T-helper 1 cell treated with Interleukin-12 subunit alpha and Interleukin-12 subunit beta and Interleukin-4 antibody, amounts not matched to agents 30 ng/mL and 1 ng/mL, for 36 hours (primary cell): ENCODE measurements around the gene OSBP. TPM values are rescaled to one million over a fixed set of nuclear protein-coding genes. Genes with fewer than 3 reads are reported as not detected.
"Not testable (repeated sequence)": the region's sequence is repeated elsewhere in the genome, so short reads cannot be mapped to it uniquely, and the experiment has no call there.

ENCODE experiments used
- intact Hi-C: fragments of 100-400 bp; cut with micrococcal nuclease; formaldehyde crosslinking; loops from one replicate; pipeline ENCODE4 v1.15.1; 2024
- total RNA-seq: library from RNA; stranded (reverse); gene quantifications from 2 replicates; pipeline ENCODE4 v1.2.3, GENCODE V29; 2022

The OSBP gene
- 39.8 and 45.7 TPM in 2 replicates for total RNA-seq

- intact Hi-C loops = loop anchor here (1.0 to 10.0 kb wide), 15 partner anchors 50 to 1949 kb away; partner anchors contain the start of genes FAM111A, FAM111B, MED19 and MRPL16
These were observed at the start of gene OSBP for GRCh38 chr11:59615637-59616395. TSS of gene OSBP (minus strand) at chr11:59615774. CDS start at chr11:59615664, 110 bp downstream.

GRCh38 chr11:59660621-59661020 lies 45.0 kb upstream of the OSBP start:
- intact Hi-C loops = no loop called here

DNA sequence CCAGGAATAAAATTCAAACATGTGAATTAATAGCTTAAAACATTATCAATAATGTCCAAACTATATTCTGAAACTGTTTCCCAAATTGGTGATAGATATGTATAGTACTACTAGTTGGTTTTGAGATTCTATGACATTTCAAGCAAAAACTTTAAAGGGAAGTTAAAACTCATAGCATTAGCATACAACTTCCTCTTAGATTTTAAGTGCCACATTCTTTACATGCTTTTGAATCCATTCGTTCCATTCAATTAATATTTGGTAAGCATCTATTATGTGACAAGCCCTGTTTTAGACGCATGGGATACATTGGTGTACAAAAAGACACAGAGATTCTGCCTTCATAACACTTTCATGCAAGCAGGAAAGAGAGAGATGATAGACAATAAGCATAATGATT lies 44.4 kb upstream of the OSBP start:
- intact Hi-C loops = no loop called here

DNA sequence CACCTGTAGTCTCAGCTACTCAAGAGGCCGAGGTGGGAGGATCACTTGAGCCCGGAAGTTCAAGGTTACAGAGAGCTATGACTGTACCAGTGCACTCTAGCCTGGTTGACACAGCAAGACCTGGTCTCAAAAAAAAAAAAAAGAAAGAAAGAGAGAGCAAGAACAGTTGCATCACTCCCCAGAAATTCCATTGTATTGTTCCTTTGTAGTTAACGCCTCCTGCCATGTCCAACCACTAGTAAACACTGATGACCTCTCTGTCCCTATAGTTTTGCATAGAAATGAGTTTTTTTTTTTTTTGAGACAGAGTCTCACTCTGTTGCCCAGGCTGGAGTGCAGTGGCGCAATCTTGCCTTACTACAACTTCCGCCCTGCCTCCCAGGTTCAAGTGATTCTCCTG lies 42.5 kb upstream of the OSBP start:
- intact Hi-C loops = no loop called here

DNA sequence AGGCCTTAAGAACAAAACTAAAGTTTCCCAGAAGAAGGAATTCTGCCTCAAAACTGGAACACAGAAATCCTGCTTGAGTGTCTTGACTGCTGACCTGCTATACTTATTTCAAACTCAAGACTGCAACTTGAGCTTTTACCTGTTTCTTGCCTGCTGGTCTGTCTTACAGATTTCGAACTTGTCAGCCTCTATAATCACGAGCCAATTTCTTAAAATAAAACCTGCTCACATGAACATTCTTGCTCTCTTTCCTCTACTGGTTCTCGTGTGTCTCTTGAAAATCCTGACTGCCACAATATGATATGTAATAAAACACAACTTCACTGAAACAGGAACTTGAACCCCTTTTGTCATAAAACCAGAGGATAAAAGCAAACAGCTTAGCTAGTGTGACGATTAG lies 39.3 kb upstream of the OSBP start:
- intact Hi-C loops = no loop called here

DNA sequence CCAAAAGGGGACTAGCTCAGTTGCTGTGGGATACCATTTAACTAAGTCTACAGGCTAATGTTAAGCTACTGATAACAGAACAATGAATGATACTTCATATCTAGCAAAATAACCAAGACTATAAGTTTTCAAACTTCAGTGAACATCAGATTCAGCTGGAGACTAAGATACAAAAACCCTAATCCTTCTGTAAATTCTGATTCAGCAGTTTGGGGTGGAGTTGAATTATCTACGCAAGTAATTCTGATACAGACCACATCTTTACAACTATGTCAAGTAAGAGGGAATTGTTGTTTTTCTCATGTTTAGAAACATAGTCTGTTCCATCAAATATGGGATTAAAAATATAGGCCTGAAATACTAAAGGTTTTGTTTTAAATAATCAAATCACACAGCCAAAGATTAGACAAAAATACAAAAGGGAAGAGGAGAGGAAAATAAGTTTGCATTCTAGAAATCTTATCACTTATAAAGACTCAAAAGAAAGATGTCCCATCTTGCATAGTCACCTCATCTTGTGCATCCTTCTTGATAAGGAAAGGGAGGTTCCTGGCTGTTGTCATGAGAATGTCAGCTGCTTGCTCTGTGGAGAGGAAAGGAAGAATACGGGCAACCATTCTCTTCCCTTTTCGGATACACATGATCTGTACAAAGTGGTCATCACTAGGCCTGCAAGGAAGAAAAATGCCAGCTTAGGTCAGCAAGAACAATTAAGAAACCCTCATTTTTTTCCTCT lies 31.8 kb upstream of the OSBP start:
- intact Hi-C loops = no loop called here

GRCh38 chr11:59644528-59644927 lies 29.0 kb upstream of the OSBP start:
- intact Hi-C loops = no loop called here

GRCh38 chr11:59643390-59643789 lies 27.8 kb upstream of the OSBP start:
- intact Hi-C loops = no loop called here

DNA sequence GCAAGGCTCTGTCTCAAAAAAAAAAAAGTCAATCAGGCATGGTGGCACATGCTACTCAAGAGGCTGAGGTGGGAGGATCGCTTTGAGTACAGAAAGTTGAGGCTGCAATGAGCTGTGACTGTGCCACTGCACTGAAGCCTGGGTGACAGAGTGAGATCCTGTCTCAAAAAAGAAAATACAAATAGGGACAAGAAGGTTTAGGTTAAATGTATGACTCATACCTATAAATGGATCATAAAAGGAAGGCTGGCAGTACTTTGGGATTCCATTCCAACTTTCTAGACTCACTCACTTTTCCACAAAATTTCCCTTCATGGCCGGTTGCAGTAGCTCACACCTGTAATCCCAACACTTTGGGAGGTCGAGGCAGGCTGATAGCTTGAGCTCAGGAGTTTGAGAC lies 25.6 kb upstream of the OSBP start:
- intact Hi-C loops = no loop called here

- intact Hi-C loops = no loop called here
These were observed 14.9 kb upstream of the OSBP start for GRCh38 chr11:59630493-59630892.

GRCh38 chr11:59629996-59630395 lies 14.4 kb upstream of the OSBP start:
- intact Hi-C loops = no loop called here

GRCh38 chr11:59626969-59627368 lies 11.4 kb upstream of the OSBP start:
- intact Hi-C loops = not testable (repeated sequence)

DNA sequence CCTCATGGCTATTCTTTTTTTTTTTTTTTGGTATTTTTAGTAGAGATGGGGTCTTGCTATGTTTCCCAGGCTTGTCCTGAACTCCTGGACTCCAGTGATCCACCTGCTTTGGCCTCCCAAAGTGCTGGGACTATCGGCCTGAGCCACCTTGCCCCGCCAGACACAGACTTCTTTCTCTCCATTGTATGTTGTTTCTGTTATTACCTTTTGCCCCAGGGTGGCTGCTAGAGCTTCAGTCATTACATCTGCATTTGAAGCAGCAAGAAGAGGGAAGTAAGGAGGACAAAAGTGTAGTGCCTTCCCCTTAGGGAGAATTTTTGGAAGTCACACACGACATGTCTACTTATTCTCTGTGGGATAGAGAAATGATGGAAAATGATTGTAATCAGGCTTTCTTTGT lies 10.1 kb upstream of the OSBP start:
- intact Hi-C loops = no loop called here

DNA sequence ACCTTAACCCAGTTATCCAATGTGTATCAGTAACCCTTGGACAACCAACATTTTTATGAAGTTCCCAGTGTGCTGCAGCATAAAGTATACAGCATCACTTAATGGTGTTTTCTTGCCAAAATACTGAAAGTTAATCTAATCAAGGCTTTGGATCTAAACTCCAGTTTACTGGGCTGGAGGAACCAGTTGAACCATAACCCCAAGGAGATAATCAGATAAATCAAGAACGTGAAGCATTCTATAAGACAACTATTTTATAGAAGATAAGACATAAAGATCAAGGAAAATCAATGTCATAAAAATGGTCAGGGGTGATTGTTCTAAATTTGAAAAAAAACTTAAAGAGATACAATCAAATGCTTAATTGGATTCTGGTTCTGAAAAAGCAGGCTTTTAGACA lies 2.3 kb upstream of the OSBP start:
- intact Hi-C loops = loop anchor here (5.0 to 10.0 kb wide), 4 partner anchors 513 to 1951 kb away; partner anchors contain the start of genes FAM111B, TMEM109 and ZDHHC5

DNA sequence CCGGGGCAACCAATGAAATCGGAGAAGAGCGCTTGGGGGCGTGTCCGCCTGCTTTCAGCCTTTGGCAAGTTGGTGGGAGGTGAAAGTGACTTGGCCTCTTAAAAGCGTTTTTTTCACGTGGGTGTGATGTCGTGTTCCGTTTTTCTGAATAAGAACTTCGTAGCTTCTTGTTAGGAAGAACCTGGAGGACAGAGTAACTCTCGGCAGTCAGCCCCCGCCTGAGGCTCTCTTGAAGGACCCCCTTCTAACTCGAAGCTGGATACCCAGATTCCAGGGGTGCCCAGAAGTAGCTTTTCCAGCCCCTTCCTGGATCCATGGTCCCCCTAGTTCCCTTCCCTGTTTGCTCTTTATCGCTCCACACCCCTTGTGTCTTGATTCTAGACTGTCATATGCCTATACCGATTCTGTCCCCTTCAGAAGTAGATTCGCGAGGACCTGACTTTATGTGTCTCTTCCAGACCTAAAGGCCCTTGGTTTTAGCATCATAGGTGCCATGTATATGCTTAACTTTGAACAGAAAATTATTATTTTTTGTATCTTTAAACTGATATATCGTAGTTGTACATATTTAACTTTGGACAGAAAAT lies 915 bp upstream of the OSBP start:
- intact Hi-C loops = loop anchor here (1.0 to 10.0 kb wide), 12 partner anchors 50 to 1949 kb away; partner anchors contain the start of genes FAM111A, FAM111B, MED19 and MRPL16

- intact Hi-C loops = loop anchor here (1.0 to 10.0 kb wide), 7 partner anchors 55 to 1948 kb away; partner anchors contain the start of genes FAM111B, SELENOH, TMEM109 and ZDHHC5
These were observed 396 bp downstream of the OSBP start for GRCh38 chr11:59615120-59615636.

GRCh38 chr11:59614277-59615119 lies 1.1 kb downstream of the OSBP start:
- intact Hi-C loops = loop anchor here (1.0 to 10.0 kb wide), 7 partner anchors 54 to 1947 kb away; partner anchors contain the start of genes FAM111B, SELENOH, TMEM109 and ZDHHC5

DNA sequence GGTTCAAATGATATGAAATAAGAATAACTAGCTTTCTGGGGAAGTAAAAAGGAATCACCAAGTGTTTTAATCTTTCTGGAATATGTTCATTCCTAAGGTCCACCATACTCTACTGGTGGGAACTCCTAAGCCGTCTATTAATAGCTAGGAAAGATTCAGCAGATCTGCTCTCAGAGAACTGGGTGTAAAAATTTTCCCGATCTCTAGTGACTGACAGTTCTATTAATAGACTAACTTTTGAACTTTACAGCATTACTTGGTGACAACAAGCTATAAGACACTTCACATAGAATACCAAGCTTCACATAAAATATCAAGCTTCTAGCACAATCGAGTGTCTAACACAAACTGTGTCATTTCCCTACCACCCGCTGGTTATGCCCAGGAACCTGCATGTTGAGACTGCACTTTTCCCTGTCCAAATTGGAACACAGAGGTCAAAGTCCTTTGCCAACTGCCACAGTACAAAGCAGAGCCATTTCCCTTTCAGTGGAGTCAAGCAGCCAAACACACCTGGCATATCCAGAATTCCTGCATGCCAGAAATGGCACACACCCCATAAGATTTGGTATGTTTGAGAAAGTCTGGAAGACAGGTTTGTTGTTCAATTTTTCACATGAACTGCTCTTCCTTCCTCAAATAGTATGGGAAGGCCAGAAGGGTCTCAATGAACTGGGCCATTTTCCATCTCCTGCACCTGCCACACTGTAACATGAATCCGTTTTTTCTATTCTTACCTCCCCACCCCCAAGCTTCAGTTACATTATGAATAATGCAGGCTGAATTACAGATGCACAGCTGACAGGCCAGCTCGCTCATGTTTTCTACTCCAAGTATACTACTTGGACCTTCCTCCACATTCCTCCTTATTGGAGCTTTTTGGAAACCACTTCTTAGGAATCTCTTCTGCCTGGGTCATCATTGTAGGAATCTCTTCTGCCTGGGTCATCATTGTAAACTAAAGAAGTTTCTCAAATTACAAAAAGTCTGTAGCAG lies 3.7 kb downstream of the OSBP start:
- intact Hi-C loops = loop anchor here (10.0 kb wide), 2 partner anchors 507 to 1303 kb away; partner anchors contain the start of genes FAM111B and TMEM109

GRCh38 chr11:59610289-59610688 lies 5.3 kb downstream of the OSBP start:
- intact Hi-C loops = loop anchor here (10.0 kb wide), 2 partner anchors 505 to 1305 kb away; partner anchors contain the start of genes FAM111B and TMEM109
